NCI-H146 (cell line): ENCODE measurements around the gene CHRD.

Source experiments
- DNase-seq: peaks from one replicate; lab custom pipeline; 2025; lab: John Stamatoyannopoulos, UW

The CHRD gene

GRCh38 chr3:184360929-184361531 lies 18.8 kb upstream of the CHRD start:
- peak; percentile 43 for DNase-seq

DNA sequence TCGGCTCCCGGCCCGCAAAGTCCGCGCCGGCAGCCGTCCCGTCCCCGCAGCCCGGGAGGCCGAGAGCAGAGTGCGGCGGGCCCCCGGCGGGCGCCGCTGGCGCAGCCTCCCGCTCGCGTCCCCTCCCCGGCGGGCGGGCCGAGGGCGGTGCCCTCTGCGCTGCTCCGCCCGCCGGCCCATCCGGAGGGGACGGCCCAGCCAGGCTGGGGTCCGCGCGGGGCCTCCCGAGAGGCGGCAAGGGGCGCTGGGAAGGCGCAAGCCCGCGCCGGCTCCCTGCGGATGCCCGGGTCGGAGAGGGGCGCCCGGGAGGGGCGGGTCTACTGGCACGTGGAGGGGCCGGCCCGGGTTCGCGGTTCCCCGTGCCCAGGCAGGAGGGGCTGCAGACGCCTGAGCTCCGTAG lies 18.3 kb upstream of the CHRD start, which contains the start of the genes CLCN2 and POLR2H:
TSS of gene CLCN2 (minus strand) at position 74 of the 400 bp plus-strand sequence. CDS start 126 bp downstream, outside the sequence.
TSS of gene POLR2H (plus strand) at position 179 of the 400 bp plus-strand sequence. CDS start 1,783 bp downstream, outside the sequence.
- peak; percentile 90 for DNase-seq

GRCh38 chr3:184361932-184362667 lies 17.8 kb upstream of the CHRD start:
- peak; percentile 92 for DNase-seq

DNA sequence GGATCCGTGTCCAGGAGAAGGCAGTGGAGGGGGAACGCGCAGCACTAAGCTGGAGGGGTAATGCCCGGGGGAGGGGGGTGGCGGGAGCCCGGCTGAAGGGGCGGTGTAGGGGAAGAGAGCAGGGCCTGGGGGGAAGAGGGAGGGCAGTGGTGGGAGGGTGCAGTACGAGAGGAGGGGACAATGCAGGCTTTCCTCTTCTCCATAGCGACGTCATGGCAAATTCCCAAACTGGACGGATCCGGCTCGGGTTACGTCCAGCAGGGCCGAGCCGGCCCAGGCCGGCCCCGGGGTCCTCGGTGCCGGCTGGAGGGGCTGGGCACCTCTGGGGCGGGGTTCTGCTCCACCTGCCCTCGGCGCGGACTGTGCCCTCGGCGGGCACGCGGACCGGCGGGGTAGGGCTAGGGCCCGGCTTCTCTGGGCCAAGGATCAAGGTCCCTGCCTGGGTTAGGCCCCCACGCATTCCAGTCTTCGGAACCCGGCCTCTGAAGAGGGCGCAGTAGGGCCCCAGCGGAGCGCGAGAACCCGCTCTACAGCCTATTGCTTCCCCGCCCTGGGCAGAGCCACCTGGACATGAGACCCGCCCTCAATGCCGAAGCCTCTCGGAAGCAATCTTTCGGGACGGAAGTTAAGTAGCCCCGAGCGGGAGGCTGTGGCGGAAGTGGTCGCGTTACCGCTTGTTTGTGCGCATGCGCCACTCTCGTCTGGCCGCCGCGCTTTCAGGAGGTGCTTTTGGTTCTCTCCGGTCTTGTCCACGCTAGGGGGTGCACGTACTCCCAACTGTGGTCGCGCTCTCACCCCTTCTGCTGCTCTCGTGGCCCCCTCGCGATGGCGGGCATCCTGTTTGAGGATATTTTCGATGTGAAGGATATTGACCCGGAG lies 16.9 kb upstream of the CHRD start:
- peak; percentile 100 for DNase-seq

- DNase-seq, result no peak
Observed at GRCh38 chr3:184366619-184367289, 13.1 kb upstream of the CHRD start.

DNA sequence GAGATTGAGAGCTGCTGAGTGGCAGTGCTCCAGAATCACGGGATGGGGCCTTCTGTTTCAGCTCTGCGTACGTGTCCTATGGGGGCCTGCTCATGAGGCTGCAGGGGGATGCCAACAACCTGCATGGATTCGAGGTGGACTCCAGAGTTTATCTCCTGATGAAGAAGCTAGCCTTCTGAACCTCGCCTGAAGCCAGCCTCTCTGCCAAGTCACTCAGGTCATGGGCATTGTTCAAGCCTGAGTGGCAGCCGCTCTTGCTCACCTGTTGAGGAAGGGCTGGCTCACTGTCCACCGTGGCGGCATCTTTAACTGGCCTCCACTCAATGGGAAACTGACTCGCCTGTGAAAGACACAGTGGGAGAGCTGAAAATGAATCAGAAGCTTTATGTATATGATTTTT lies 11.7 kb upstream of the CHRD start:
- no peak for DNase-seq

DNA sequence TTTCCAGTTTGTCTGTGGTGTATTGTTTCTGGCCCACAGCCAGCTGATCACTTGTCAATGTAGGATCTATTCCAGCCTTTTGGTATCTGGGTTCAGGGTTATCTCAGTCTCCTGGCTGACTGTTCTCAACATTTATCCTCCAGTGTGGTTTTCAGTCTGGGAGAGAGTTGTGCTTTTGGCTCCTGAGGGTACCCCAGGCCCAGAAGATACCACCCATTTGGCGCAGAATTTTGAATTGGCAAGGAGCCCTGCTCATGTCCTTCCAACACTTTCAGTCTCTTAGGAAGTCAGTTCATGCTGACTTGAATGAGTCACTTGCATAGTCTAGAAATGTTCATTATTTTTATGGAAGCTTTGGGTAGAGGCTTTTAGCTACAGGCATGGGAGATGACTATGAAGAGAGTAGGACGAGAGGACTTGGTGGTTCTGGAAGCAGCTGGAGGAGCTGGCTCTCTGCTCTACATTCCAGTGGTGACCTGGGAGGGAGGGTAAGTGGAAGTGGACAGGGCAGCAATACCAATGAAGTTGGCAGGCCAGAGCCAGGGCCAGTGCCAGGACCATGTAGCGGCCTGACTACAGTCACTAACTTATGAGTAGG lies 11.2 kb upstream of the CHRD start:
- DNase-seq, result no peak

- DNase-seq, result peak; percentile 99
Observed at GRCh38 chr3:184371570-184372018, 8.3 kb upstream of the CHRD start.

DNA sequence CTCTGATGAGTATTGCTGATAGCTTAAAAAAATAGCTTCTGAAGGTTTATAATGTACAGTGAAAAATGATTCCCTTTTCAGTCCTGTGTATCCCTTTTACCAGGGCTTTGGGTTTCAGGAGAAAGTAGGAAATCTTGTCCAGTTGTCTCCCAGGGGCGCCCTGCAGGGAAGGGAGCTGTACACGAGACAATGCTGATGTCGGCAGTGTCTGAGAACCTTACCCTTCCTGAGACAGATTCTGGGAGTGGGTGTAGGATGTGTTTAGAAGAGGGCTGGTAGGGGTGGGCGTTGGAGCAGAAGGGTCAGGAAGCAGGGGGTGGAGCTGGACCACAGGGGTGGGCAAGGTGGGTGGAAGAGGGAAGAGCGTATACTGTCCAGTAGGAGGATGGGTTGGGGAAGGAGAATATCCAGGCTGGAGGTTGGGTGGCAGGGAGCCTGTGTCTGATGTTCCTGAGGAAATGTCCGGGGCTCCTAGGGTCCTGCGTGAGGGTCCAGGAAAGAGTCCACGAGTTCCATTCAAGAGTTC lies 7.5 kb upstream of the CHRD start:
- DNase-seq, result peak; percentile 20

DNA sequence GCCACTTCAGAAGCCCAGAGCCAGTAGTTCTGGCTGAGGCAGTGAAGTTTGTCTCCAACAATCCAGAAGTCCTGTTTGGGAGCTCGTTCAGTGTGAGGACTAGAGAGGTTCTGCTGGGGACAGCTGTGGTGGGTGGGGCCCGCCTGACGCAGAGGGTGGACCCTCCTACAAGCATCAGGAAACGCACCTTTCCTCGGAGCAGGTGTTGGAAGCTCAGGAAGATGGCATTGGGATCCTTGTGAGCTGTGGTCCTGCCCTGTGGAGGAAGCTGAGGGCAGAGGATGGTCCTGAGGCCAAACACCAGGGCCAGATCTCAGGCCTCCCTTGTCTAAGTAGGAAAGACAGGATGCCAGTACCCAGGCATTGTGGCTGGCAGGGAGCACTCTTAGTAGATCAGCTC lies 6.9 kb upstream of the CHRD start:
- DNase-seq, result no peak

DNA sequence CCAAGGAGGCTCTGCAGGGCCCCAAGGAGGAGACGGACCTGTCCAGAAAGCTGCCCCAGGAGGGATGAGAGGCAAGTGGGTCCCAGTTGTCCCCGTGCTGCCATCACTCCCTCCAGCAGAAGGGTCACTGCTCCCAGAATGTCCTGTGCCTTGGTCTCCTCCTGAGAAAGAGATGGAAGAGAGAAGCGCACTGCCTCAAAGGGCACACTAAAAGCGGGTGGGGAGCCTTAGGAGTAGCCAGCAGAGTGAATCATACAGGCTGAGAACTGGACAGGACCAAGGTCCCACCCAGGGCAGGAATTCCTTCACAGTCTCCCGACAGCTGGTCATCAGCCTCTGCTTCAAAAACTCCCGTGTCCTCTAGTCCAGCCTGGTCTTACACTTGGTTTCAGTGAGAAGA lies 6.4 kb upstream of the CHRD start:
- no peak for DNase-seq

DNA sequence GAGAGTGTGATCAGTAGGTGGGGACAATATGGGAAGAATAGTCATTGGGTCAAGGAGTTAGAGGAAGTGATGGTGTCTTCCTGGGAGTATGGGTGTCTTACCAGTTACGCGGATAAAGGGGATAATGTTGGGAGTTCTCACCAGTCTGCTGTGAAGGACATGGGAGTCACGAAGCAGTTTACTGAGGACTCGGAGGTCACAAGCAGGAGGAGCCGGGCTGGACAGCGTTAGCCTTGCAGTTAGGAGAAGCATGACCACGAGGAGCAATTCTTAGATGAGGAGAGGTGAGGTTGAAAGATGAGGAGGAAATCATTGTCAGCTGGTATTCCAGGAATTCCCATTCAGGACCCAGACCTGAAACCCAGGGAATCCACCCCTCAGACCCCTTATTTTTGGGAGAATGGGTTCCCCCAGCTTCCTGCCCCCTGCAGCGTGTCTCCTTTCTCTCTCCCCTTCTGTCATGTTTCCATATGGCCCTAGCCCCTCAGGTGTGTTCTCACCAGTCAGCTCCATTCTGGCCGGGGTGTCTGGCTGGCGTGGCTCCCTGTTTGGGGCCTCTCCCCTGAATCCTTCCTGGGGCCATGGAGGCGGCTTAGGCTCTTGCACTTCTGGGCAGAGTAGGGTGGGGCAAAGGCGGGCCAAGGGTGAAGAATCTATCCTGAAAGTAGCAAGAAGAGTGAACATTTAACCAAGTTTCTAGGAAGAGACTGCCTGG lies 4.0 kb upstream of the CHRD start:
- DNase-seq, result no peak

DNA sequence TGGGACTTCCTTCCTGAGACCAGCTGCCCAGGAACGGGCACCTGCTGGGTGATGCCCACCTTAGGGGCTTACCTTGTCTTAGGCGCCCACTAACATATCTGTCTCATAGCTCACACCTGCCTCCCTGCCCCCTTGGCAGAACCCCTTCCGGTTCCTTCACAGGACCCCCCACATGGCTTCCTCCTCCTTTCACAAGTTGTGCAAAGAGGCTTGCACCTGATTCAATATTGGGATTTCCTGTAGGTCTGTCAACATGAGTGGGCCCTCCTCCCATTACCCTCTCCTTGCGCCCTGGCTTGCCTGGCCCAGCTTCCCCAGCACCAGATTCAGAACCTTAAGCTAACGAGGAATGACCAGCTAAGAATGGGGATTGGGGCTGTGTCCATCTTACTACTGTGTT lies 2.5 kb upstream of the CHRD start:
- peak; percentile 80 for DNase-seq

- peak; percentile 62 for DNase-seq
Observed at GRCh38 chr3:184377882-184378445, 1.9 kb upstream of the CHRD start, which contains the start of gene THPO. TSS of gene THPO (minus strand) at chr3:184378207. CDS start at chr3:184376259, 1,948 bp downstream.

GRCh38 chr3:184378651-184379357 lies 1.1 kb upstream of the CHRD start:
- no peak for DNase-seq

DNA sequence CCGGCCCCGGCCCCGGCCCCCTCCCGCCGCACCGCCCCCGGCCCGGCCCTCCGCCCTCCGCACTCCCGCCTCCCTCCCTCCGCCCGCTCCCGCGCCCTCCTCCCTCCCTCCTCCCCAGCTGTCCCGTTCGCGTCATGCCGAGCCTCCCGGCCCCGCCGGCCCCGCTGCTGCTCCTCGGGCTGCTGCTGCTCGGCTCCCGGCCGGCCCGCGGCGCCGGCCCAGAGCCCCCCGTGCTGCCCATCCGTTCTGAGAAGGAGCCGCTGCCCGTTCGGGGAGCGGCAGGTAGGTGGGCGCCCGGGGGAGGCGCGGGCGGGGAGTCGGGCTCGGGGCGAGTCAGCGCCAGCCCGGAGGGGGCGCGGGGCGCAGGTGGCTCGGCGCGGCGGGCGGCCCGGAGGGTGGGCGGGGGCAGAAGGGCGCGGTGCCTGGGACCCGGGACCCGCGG lies 352 bp downstream of the CHRD start:
- DNase-seq, result peak; percentile 65

DNA sequence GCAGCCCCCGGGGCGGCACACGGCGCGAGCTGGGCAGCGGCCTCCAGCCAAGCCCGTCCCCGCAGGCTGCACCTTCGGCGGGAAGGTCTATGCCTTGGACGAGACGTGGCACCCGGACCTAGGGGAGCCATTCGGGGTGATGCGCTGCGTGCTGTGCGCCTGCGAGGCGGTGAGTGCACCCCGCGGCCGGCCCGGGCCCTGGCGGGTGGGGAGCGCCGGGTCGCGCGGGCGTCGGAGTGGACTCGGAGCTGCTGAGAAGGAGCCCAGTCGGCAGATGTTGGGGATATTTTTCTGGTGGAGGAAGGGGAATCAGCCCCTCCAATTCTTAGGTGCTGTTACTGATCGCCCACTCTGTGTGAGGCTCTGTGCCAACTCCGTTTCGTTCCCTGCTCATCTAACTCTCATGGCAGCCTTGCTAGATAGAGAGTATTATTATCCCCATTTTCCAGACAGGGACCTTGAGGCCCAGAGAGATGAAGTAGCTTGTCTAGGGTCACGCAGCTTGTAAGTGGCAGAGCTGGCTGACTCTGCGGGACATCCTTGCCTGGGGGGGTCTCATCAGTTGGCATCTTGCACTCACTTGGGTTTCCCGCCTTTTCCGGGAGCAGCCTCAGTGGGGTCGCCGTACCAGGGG lies 890 bp downstream of the CHRD start:
- DNase-seq, result no peak

- no peak for DNase-seq
Observed at GRCh38 chr3:184381261-184382224, 1.7 kb downstream of the CHRD start.
